ENCODE data around the gene GDA. TPM values are rescaled to one million over a fixed set of nuclear protein-coding genes. Genes with fewer than 3 reads are reported as not detected.

GDA gene
- total RNA-seq, 4 donors from 2014 or later: 0.46 to 2.0 (median 1.3) TPM; not detected in 1

GRCh38 chr9:72254901-72255545 lies 105.8 kb downstream of the GDA start:
- DNase-seq (ENCODE audit: low spot score in 2 of 2): no peak
- 43 to 46% methylated on average over 3 of the region's 3 CpGs for WGBS, 2 donors
- TF ChIP-seq POLR2A (IDR thresholded peaks at IDR 0.05): no peak
- TF ChIP-seq CTCF (IDR thresholded peaks at IDR 0.05): no peak
- intact Hi-C loops (cut with DNase I; ENCODE audit: low total_unique reads): no loop called here
- no peak overlapping the region for H3K4me3 ChIP-seq (ENCODE audit: low read depth, poor library complexity, severe bottlenecking)

- TF ChIP-seq CTCF (IDR thresholded peaks at IDR 0.05): no peak
- no peak for TF ChIP-seq POLR2A (IDR thresholded peaks at IDR 0.05)
- H3K4me3 ChIP-seq (ENCODE audit: low read depth, poor library complexity, severe bottlenecking): no peak overlapping the region
- intact Hi-C loops (cut with DNase I; ENCODE audit: low total_unique reads): no loop called here
- 37 to 54% methylated on average over 4 of the region's 4 CpGs for WGBS, 2 donors
- no peak for DNase-seq (ENCODE audit: low spot score in 2 of 2)
Observed at GRCh38 chr9:72255569-72255968, 106.3 kb downstream of the GDA start.

- DNase-seq (ENCODE audit: low spot score in 2 of 2): no peak
- intact Hi-C loops (cut with DNase I; ENCODE audit: low total_unique reads): no loop called here
- H3K4me3 ChIP-seq (ENCODE audit: low read depth, poor library complexity, severe bottlenecking): no peak overlapping the region
- WGBS, 2 donors: 83 to 86% methylated on average over 6 of the region's 6 CpGs
- TF ChIP-seq CTCF (IDR thresholded peaks at IDR 0.05): no peak
- TF ChIP-seq POLR2A (IDR thresholded peaks at IDR 0.05): no peak
Observed at GRCh38 chr9:72256931-72257330, 107.7 kb downstream of the GDA start.

GRCh38 chr9:72257814-72258213 lies 108.6 kb downstream of the GDA start:
- TF ChIP-seq CTCF (IDR thresholded peaks at IDR 0.05) (no peak), POLR2A (IDR thresholded peaks at IDR 0.05) (no peak)
- no peak for DNase-seq (ENCODE audit: low spot score in 2 of 2)
- H3K4me3 ChIP-seq (ENCODE audit: low read depth, poor library complexity, severe bottlenecking): no peak overlapping the region
- 58% methylated on average over 3 of the region's 3 CpGs for WGBS, 2 donors
- intact Hi-C loops (cut with DNase I; ENCODE audit: low total_unique reads): no loop called here

- DNase-seq (ENCODE audit: low spot score in 2 of 2): no peak
- TF ChIP-seq CTCF (IDR thresholded peaks at IDR 0.05) (no peak), POLR2A (IDR thresholded peaks at IDR 0.05) (no peak)
- no peak overlapping the region for H3K4me3 ChIP-seq (ENCODE audit: low read depth, poor library complexity, severe bottlenecking)
- 34 to 37% methylated on average over 2 of the region's 2 CpGs for WGBS, 2 donors
- intact Hi-C loops (cut with DNase I; ENCODE audit: low total_unique reads): no loop called here
Observed at GRCh38 chr9:72262063-72262462, 112.8 kb downstream of the GDA start.

GRCh38 chr9:72263572-72263971 lies 114.3 kb downstream of the GDA start:
- intact Hi-C loops (cut with DNase I; ENCODE audit: low total_unique reads): no loop called here
- 86 to 90% methylated on average over 1 of the region's 1 CpG for WGBS, 2 donors
- no peak for TF ChIP-seq POLR2A (IDR thresholded peaks at IDR 0.05)
- no peak for TF ChIP-seq CTCF (IDR thresholded peaks at IDR 0.05)
- DNase-seq (ENCODE audit: low spot score in 2 of 2): no peak
- H3K4me3 ChIP-seq (ENCODE audit: low read depth, poor library complexity, severe bottlenecking): no peak overlapping the region

Data from lower leg skin (tissue), 4 donors.